CD14-positive monocyte (primary cell): ENCODE measurements around the gene FOXO1. TPM values are rescaled to one million over a fixed set of nuclear protein-coding genes. Genes with fewer than 3 reads are reported as not detected.

Experiments
- DNase-seq, 3 donors: peaks; one replicate each; pipeline ENCODE4 v3.0.0-alpha.2; 2011 to 2022
- H2AFZ ChIP-seq: 2 replicates; pipeline ENCODE4 v1.6.0; 2012; ENCODE audit warnings: mild to moderate bottlenecking, low read depth, low read length, inconsistent platforms; ENCODE audit not compliant: insufficient read depth, poor library complexity, severe bottlenecking
- H3K27ac ChIP-seq, 2 donors: 1 replicate in 1 of 2; 2 replicates in 1 of 2; pipeline ENCODE4 v1.5.1; 2012 to 2013; ENCODE audit warnings: low read length in 2 of 2, control low read depth in 1 of 2, inconsistent platforms in 1 of 2, low read depth in 1 of 2, mild to moderate bottlenecking in 1 of 2
- H3K27me3 ChIP-seq, 2 donors: one replicate each; pipeline versions ENCODE4 v1.6.0 to v1.6.1; 2011 to 2013; ENCODE audit warnings: low read length in 2 of 2; ENCODE audit not compliant: control insufficient read depth in 2 of 2, insufficient read depth in 2 of 2
- H3K36me3 ChIP-seq, 2 donors: replicated peaks in 1 of 2; 1 replicate in 1 of 2; 2 replicates in 1 of 2; pipeline versions ENCODE4 v1.5.1 to v1.6.1; 2012 to 2013; ENCODE audit warnings: low read length in 2 of 2, control low read depth in 1 of 2, inconsistent platforms in 1 of 2, mild to moderate bottlenecking in 1 of 2; ENCODE audit not compliant: insufficient read depth in 2 of 2, control insufficient read depth in 1 of 2
- H3K4me1 ChIP-seq, 2 donors: 1 replicate in 1 of 2; 2 replicates in 1 of 2; pipeline versions ENCODE4 v1.5.1 to v1.6.1; 2012 to 2013; ENCODE audit warnings: low read length in 2 of 2, control low read depth in 1 of 2, inconsistent platforms in 1 of 2, mild to moderate bottlenecking in 1 of 2, moderate library complexity in 1 of 2; ENCODE audit not compliant: insufficient read depth in 2 of 2, control insufficient read depth in 1 of 2
- H3K4me2 ChIP-seq: replicated peaks from 2 replicates; pipeline ENCODE3; 2012; ENCODE audit warnings: low read length, moderate library complexity, mild to moderate bottlenecking; ENCODE audit not compliant: poor library complexity, severe bottlenecking; ENCODE audit errors: extremely low read depth
- H3K4me3 ChIP-seq, 3 experiments: fragments of 200-600 bp in 1 of 3; sonication (generic) in 1 of 3; replicated peaks in 1 of 3; 1 replicate in 2 of 3; 2 replicates in 1 of 3; pipeline ENCODE4 v1.5.1; 2011 to 2013; ENCODE audit warnings: low read length in 3 of 3, mild to moderate bottlenecking in 3 of 3, control low read depth in 2 of 3, low read depth in 2 of 3, inconsistent platforms in 1 of 3, moderate library complexity in 1 of 3
- H3K79me2 ChIP-seq: 2 replicates; pipeline ENCODE4 v1.6.0; 2012; ENCODE audit warnings: mild to moderate bottlenecking, control low read depth, inconsistent platforms, low read length, moderate library complexity; ENCODE audit not compliant: insufficient read depth
- H3K9ac ChIP-seq: 2 replicates; pipeline ENCODE4 v1.6.0; 2017; ENCODE audit warnings: low read length, mild to moderate bottlenecking; ENCODE audit not compliant: insufficient read depth, poor library complexity, severe bottlenecking
- H3K9me3 ChIP-seq, 2 donors: replicated peaks in 1 of 2; 1 replicate in 1 of 2; 2 replicates in 1 of 2; pipeline versions ENCODE4 v1.5.1 to v1.6.1; 2012 to 2013; ENCODE audit warnings: low read length in 2 of 2, control low read depth in 1 of 2; ENCODE audit not compliant: control insufficient read depth in 1 of 2, insufficient read depth in 1 of 2
- H4K20me1 ChIP-seq: 2 replicates; pipeline ENCODE4 v1.6.0; 2012; ENCODE audit warnings: mild to moderate bottlenecking, low read length, control low read depth, moderate library complexity; ENCODE audit not compliant: insufficient read depth
- H3K27ac Mint-ChIP-seq, 7 donors: one replicate each; pipeline ENCODE4 v1.8.0; 2020; ENCODE audit warnings: mild to moderate bottlenecking in 7 of 7, mixed read lengths in 7 of 7, moderate library complexity in 6 of 7, inconsistent platforms in 2 of 7
- H3K27me3 Mint-ChIP-seq, 3 donors: one replicate each; pipeline ENCODE4 v1.8.0; 2021 to 2022; ENCODE audit warnings: low read depth in 3 of 3, mild to moderate bottlenecking in 3 of 3, mixed read lengths in 3 of 3, moderate library complexity in 3 of 3, inconsistent platforms in 1 of 3
- H3K36me3 Mint-ChIP-seq, 2 donors: one replicate each; pipeline ENCODE4 v1.8.0; 2020; ENCODE audit warnings: mixed read lengths in 2 of 2, inconsistent platforms in 1 of 2, mild to moderate bottlenecking in 1 of 2
- H3K4me1 Mint-ChIP-seq: one replicate; pipeline ENCODE4 v1.8.0; 2020; ENCODE audit warnings: mild to moderate bottlenecking, mixed read lengths
- H3K4me3 Mint-ChIP-seq, 2 donors: one replicate each; pipeline ENCODE4 v1.8.0; 2020; ENCODE audit warnings: mild to moderate bottlenecking in 2 of 2, mixed read lengths in 2 of 2, moderate library complexity in 1 of 2
- H3K9me3 Mint-ChIP-seq, 7 donors: one replicate each; pipeline ENCODE4 v1.8.0; 2020 to 2022; ENCODE audit warnings: mixed read lengths in 7 of 7, mild to moderate bottlenecking in 6 of 7, moderate library complexity in 6 of 7, inconsistent platforms in 2 of 7
- CTCF ChIP-seq: fragments of 200-600 bp; IDR thresholded peaks from one replicate; pipeline ENCODE4 v1.8.0; 2022; ENCODE audit warnings: antibody characterized with exemption, mild to moderate bottlenecking
- WGBS: methylation state at CpG from one replicate; pipeline ENCODE4 v1.1.5; 2013; ENCODE audit warnings: missing lambda C conversion rate; ENCODE audit not compliant: insufficient coverage; 5-methylcytosine and 5-hydroxymethylcytosine counted together
- intact Hi-C, 2 donors: fragments of 100-400 bp; cut with micrococcal nuclease; formaldehyde crosslinking; loops; one replicate each; pipeline versions ENCODE4 v1.15.0 to v1.15.1; 2023
- polyA plus RNA-seq, 3 donors: library from polyadenylated mRNA; depleted of rRNA in 1 of 3; unstranded in 2 of 3; stranded (reverse) in 1 of 3; fragments of 300-500 nt in 2 of 3; fragments of >200 nt in 1 of 3; fragmentation: Illumina TruSeq in 2 of 3; gene quantifications; 1 replicate in 2 of 3; 2 replicates in 1 of 3; pipeline ENCODE4 v1.2.3, GENCODE V29; 2012 to 2021

The FOXO1 gene
- polyA plus RNA-seq, 3 donors: 3.1 to 11.3 (median 8.0) TPM

- H2AFZ ChIP-seq: no peak overlapping the region
- no peaks in the 10 kb centered on the region for H3K9me3 ChIP-seq
- peaks cover 96% of the 10 kb centered on the region for H4K20me1 ChIP-seq
- intact Hi-C loops: no loop called here
- TF ChIP-seq CTCF: no peak
- H3K27me3 Mint-ChIP-seq: peaks cover 0 to 5% (median 2%) of the 10 kb centered on the region in 3 donors
- no peaks in the 10 kb centered on the region for H3K27me3 ChIP-seq
- WGBS: no CpG with 5 or more reads among the region's 1 CpG
- peaks cover 62% of the 10 kb centered on the region for H3K79me2 ChIP-seq
- peaks cover 0 to 8% (median 3%) of the 10 kb centered on the region in 7 donors for H3K9me3 Mint-ChIP-seq
- no peak overlapping the region for H3K4me3 Mint-ChIP-seq
- no peak overlapping the region for H3K4me3 ChIP-seq
- H3K4me1 Mint-ChIP-seq: peaks cover 46% of the 10 kb centered on the region
- DNase-seq: peak; percentile 24 to 64 (median 31)
- no peak overlapping the region for H3K27ac ChIP-seq
- no peak overlapping the region for H3K9ac ChIP-seq
- H3K36me3 ChIP-seq: no peaks in the 10 kb centered on the region
- peak overlapping the region in 2 of 7 donors; percentile 3 to 28 for H3K27ac Mint-ChIP-seq
- H3K36me3 Mint-ChIP-seq: peaks cover 5 to 6% of the 10 kb centered on the region in 2 donors
- no peak overlapping the region for H3K4me2 ChIP-seq
- H3K4me1 ChIP-seq: peaks cover 16 to 32% of the 10 kb centered on the region in 2 donors
Measured at GRCh38 chr13:40656358-40656757, 10.1 kb downstream of the FOXO1 start.

GRCh38 chr13:40653527-40654318 lies 12.7 kb downstream of the FOXO1 start:
- intact Hi-C loops: loop anchor here in 1 of 2 donors (5.0 kb wide), 1 partner anchor 36 kb away; no protein-coding TSS in a partner anchor
- Mint-ChIP-seq H3K27me3 (peaks cover 0 to 4% (median 1%) of the 10 kb centered on the region in 3 donors), H3K36me3 (peaks cover 5 to 6% of the 10 kb centered on the region in 2 donors), H3K9me3 (peaks cover 0 to 6% (median 1%) of the 10 kb centered on the region in 7 donors), H3K27ac (peak overlapping the region; percentile 30 to 80 (median 50)), H3K4me3 (peak overlapping the region in 1 of 2 donors; percentile 39), H3K4me1 (peaks cover 56% of the 10 kb centered on the region)
- Histone ChIP-seq H2AFZ (peak overlapping the region; percentile 11), H3K4me2 (peak overlapping the region; percentile 27), H3K27me3 (no peaks in the 10 kb centered on the region), H3K79me2 (peaks cover 47% of the 10 kb centered on the region), H3K36me3 (no peaks in the 10 kb centered on the region), H3K9me3 (no peaks in the 10 kb centered on the region), H3K9ac (no peak overlapping the region), H3K4me1 (peaks cover 16 to 32% of the 10 kb centered on the region in 2 donors), H3K4me3 (peak overlapping the region in 1 of 3 experiments; percentile 35), H3K27ac (peak overlapping the region in 1 of 2 donors; percentile 62), H4K20me1 (peaks cover 96% of the 10 kb centered on the region)
- DNase-seq: peak in 2 of 3 donors; percentile 22 to 48
- 0% methylated on average over 1 of the region's 3 CpGs for WGBS
- peak; percentile 17 for TF ChIP-seq CTCF
